ENCODE data around the gene GSG1L.

DNA sequence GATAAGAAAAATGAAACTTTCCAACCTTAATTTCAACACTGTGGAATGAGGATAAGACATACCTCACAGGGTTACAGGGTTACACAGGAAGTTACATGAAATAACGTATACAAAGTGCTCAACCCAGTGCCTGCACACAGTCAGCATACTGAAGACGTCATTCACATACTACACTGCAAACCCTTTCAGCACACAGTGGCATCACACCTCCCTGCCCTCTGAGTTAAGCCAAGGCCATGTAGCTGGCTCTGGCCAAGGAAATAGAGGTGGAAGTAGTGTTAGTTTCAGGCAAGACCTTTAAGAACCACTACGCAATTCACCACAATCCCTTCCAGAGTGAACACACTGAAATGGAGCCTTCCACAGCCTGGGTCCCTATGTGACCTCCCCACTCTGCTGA lies 46.6 kb upstream of the GSG1L start:
- no peak for TF ChIP-seq POLR2A (IDR thresholded peaks at IDR 0.05; ENCODE audit: low read depth, low read length)
- TF ChIP-seq POLR2AphosphoS5 (IDR thresholded peaks at IDR 0.05; ENCODE audit: low read depth, low read length), result no peak
- TF ChIP-seq TAF1 (IDR thresholded peaks at IDR 0.05; ENCODE audit: low read depth, low read length), result no peak
- no peak for TF ChIP-seq SPI1 (IDR thresholded peaks at IDR 0.05; ENCODE audit: low read depth, low read length)
- TF ChIP-seq PAX5 (IDR thresholded peaks at IDR 0.05; ENCODE audit: insufficient read depth, low read length, severe bottlenecking), result no peak
